ENCODE data around the gene ACOX3. TPM values are rescaled to one million over a fixed set of nuclear protein-coding genes. Genes with fewer than 3 reads are reported as not detected.
"Not testable (repeated sequence)": the region's sequence is repeated elsewhere in the genome, so short reads cannot be mapped to it uniquely, and the experiment has no call there.

ACOX3 gene
- total RNA-seq, 2 experiments from 2014 or later = 24.2 to 27.8 TPM

DNA sequence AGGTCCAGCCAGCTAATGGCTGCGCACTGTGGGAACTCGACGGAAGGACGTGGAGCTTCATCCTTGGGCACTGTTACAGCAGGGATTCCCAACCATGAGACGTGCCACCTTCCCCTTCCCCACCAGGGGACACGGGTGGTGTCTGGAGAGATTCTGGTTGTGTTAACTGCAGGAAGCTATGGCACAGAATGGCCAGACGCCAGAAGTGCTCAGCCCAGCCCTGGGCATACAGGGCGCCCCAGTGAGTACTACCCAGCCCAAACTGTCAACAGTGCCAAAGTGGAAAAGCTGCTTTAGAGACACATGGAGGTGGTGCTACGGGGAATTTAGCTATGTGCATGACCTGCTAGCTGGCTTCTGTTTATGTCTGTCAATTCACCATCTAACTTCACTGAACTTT is 32.8 kb downstream of the ACOX3 start:
- peaks cover 21% of the 10 kb centered on the region for H3K36me3 Mint-ChIP-seq (ENCODE audit: low read depth)
- intact Hi-C loops (cut with micrococcal nuclease) = loop anchor here (10.0 kb wide), 1 partner anchor 233 kb away; no protein-coding TSS in a partner anchor
- ATAC-seq (no peak), DNase-seq (no peak)
- H3K9me3 Mint-ChIP-seq = no peaks in the 10 kb centered on the region
- H3K4me1 Mint-ChIP-seq (ENCODE audit: low read depth) = peaks cover 6% of the 10 kb centered on the region
- no peaks in the 10 kb centered on the region for H3K27me3 Mint-ChIP-seq
- TF ChIP-seq, protein P1, sequence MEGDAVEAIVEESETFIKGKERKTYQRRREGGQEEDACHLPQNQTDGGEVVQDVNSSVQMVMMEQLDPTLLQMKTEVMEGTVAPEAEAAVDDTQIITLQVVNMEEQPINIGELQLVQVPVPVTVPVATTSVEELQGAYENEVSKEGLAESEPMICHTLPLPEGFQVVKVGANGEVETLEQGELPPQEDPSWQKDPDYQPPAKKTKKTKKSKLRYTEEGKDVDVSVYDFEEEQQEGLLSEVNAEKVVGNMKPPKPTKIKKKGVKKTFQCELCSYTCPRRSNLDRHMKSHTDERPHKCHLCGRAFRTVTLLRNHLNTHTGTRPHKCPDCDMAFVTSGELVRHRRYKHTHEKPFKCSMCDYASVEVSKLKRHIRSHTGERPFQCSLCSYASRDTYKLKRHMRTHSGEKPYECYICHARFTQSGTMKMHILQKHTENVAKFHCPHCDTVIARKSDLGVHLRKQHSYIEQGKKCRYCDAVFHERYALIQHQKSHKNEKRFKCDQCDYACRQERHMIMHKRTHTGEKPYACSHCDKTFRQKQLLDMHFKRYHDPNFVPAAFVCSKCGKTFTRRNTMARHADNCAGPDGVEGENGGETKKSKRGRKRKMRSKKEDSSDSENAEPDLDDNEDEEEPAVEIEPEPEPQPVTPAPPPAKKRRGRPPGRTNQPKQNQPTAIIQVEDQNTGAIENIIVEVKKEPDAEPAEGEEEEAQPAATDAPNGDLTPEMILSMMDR (IDR thresholded peaks at IDR 0.05) = no peak
- H3K27ac Mint-ChIP-seq = no peak overlapping the region
- H3K4me3 Mint-ChIP-seq = no peak overlapping the region
- CTCF ChIA-PET = interaction anchor here (1.6 to 2.9 kb wide), 3 partner anchors 165 to 231 kb away, joined by 4 to 12 read pairs (median 10); no protein-coding TSS in a partner anchor
- POLR2A ChIA-PET = no interaction called here

- intact Hi-C loops (cut with micrococcal nuclease) = loop anchor here (10.0 kb wide), 1 partner anchor 233 kb away; no protein-coding TSS in a partner anchor
- POLR2A ChIA-PET = no interaction called here
- no peaks in the 10 kb centered on the region for H3K9me3 Mint-ChIP-seq
- ATAC-seq = no peak
- TF ChIP-seq, protein P1 (IDR thresholded peaks at IDR 0.05) = no peak
- peaks cover 6% of the 10 kb centered on the region for H3K4me1 Mint-ChIP-seq (ENCODE audit: low read depth)
- peaks cover 20% of the 10 kb centered on the region for H3K36me3 Mint-ChIP-seq (ENCODE audit: low read depth)
- no peak overlapping the region for H3K4me3 Mint-ChIP-seq
- H3K27ac Mint-ChIP-seq = no peak overlapping the region
- no peak for DNase-seq
- no peaks in the 10 kb centered on the region for H3K27me3 Mint-ChIP-seq
- CTCF ChIA-PET = interaction anchor here (2.3 to 2.9 kb wide), 2 partner anchors 165 to 231 kb away, joined by 10 to 12 read pairs; no protein-coding TSS in a partner anchor
Measured at GRCh38 chr4:8407316-8407715, 33.2 kb downstream of the ACOX3 start.

- peaks cover 17% of the 10 kb centered on the region for H3K36me3 Mint-ChIP-seq (ENCODE audit: low read depth)
- H3K9me3 Mint-ChIP-seq; H3K27me3 Mint-ChIP-seq; H3K4me3 Mint-ChIP-seq; ATAC-seq; H3K27ac Mint-ChIP-seq; H3K4me1 Mint-ChIP-seq (ENCODE audit: low read depth); POLR2A ChIA-PET: not testable (repeated sequence)
- CTCF ChIA-PET = interaction anchor here (2.3 to 2.9 kb wide), 2 partner anchors 164 to 230 kb away, joined by 10 to 12 read pairs; no protein-coding TSS in a partner anchor
- intact Hi-C loops (cut with micrococcal nuclease) = loop anchor here (10.0 kb wide), 1 partner anchor 232 kb away; no protein-coding TSS in a partner anchor
- TF ChIP-seq, protein P1 (IDR thresholded peaks at IDR 0.05) = peak; percentile 41
- peak; percentile 37 for DNase-seq
Measured at GRCh38 chr4:8406887-8407286, 33.6 kb downstream of the ACOX3 start.

GRCh38 chr4:8405516-8405875 is 35.0 kb downstream of the ACOX3 start:
- H3K9me3 Mint-ChIP-seq = no peaks in the 10 kb centered on the region
- no peak for ATAC-seq
- H3K4me1 Mint-ChIP-seq (ENCODE audit: low read depth) = peaks cover 6% of the 10 kb centered on the region
- no peaks in the 10 kb centered on the region for H3K27me3 Mint-ChIP-seq
- CTCF ChIA-PET = interaction anchor here (1.5 kb wide), 1 partner anchor 138 kb away, joined by 4 read pairs; no protein-coding TSS in a partner anchor
- TF ChIP-seq, protein P1 (IDR thresholded peaks at IDR 0.05) = no peak
- intact Hi-C loops (cut with micrococcal nuclease) = loop anchor here (10.0 kb wide), 1 partner anchor 231 kb away; no protein-coding TSS in a partner anchor
- H3K27ac Mint-ChIP-seq = no peak overlapping the region
- no peak for DNase-seq
- no peak overlapping the region for H3K4me3 Mint-ChIP-seq
- POLR2A ChIA-PET = no interaction called here
- peaks cover 15% of the 10 kb centered on the region for H3K36me3 Mint-ChIP-seq (ENCODE audit: low read depth)

DNA sequence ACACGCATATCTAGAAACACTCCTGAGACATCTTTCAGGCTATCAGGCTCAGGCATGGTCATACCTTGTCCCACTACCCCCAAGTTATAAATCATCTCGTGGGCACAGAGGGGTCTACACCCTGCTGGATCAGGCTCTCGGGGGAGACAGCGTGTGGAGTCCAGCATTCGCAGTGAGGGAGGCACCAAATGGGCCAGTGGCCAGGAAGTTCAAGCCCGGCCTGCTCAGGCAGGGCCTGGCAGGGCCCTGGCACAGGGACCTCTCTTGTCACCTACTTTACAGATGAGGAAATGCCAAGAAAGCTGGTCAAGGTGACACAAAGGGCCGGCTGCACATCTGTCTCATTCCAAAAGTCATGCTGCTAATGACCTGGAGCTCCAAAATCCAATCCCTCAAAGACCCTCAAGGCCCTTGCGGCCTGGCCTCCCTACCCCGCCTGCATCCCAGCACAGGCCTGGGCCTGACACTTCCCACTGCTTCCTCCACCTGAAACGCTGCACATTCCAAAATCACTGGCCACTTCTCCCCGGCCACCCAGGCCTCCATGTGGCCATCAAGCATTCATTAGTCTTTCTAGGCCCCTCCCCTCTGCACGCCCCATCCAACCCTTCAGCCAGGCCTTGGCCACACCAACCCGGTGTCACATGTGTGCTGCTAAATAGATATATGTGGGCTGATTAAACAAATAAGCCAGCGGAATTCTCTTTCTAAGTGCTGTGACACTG is 35.6 kb downstream of the ACOX3 start:
- TF ChIP-seq, protein P1 (IDR thresholded peaks at IDR 0.05) = no peak
- H3K36me3 Mint-ChIP-seq (ENCODE audit: low read depth) = peaks cover 14% of the 10 kb centered on the region
- ATAC-seq (no peak), DNase-seq (no peak)
- POLR2A ChIA-PET = no interaction called here
- no peak overlapping the region for H3K4me3 Mint-ChIP-seq
- no peak overlapping the region for H3K27ac Mint-ChIP-seq
- H3K27me3 Mint-ChIP-seq = no peaks in the 10 kb centered on the region
- CTCF ChIA-PET = interaction anchor here (1.5 kb wide), 1 partner anchor 138 kb away, joined by 4 read pairs; no protein-coding TSS in a partner anchor
- intact Hi-C loops (cut with micrococcal nuclease) = loop anchor here (5.0 to 10.0 kb wide), 2 partner anchors 163 to 230 kb away; no protein-coding TSS in a partner anchor
- H3K4me1 Mint-ChIP-seq (ENCODE audit: low read depth) = peaks cover 6% of the 10 kb centered on the region
- no peaks in the 10 kb centered on the region for H3K9me3 Mint-ChIP-seq

Data from activated CD8-positive, alpha-beta T cell treated with anti-CD3 and anti-CD28 coated beads for 36 hours (primary cell).